Right renal cortex interstitium (tissue), 3 donors: ENCODE measurements around the gene LDLRAP1. TPM values are rescaled to one million over a fixed set of nuclear protein-coding genes. Genes with fewer than 3 reads are reported as not detected.
"Not testable (repeated sequence)": the region's sequence is repeated elsewhere in the genome, so short reads cannot be mapped to it uniquely, and the experiment has no call there.

Source experiments
- DNase-seq, 3 donors: peaks; one replicate each; pipeline ENCODE4 v3.0.0-alpha.2; 2013; ENCODE audit warnings: low read depth in 3 of 3, low spot score in 2 of 3
- polyA plus RNA-seq, 3 donors: library from polyadenylated mRNA; unstranded; fragments of 120-200 nt; gene quantifications; one replicate each; pipeline ENCODE4 v1.2.1, GENCODE V29; 2013; ENCODE audit not compliant: insufficient read length in 3 of 3

The LDLRAP1 gene
- polyA plus RNA-seq, 3 donors, result 11.1 to 12.9 (median 12.2) TPM

GRCh38 chr1:25599969-25600610, 56.7 kb downstream of the LDLRAP1 start:
- no peak for DNase-seq

GRCh38 chr1:25600971-25601699, 57.7 kb downstream of the LDLRAP1 start:
- not testable (repeated sequence) for DNase-seq

DNA sequence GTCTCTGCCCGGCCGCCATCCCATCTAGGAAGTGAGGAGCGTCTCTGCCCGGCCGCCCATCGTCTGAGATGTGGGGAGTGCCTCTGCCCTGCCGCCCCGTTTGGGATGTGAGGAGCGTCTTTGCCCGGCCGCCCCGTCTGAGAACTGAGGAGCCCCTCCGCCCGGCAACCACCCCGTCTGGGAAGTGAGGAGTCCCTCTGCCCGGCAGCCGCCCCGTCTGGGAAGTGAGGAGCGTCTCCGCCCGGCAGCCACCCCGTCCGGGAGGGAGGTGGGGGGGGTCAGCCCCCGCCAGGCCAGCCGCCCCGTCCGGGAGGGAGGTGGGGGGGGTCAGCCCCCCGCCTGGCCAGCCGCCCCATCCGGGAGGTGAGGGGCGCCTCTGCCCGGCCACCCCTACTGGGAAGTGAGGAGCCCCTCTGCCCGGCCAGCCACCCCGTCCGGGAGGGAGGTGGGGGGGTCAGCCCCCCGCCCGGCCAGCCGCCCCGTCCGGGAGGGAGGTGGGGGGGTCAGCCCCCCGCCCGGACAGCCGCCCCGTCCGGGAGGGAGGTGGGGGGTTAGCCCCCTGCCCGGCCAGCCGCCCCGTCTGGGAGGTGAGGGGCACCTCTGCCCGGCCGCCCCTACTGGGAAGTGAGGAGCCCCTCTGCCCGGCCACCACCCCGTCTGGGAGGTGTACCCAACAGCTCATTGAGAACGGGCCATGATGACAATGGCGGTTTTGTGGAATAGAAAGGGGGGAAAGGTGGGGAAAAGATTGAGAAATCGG, 60.6 kb downstream of the LDLRAP1 start:
- DNase-seq, result not testable (repeated sequence)

DNA sequence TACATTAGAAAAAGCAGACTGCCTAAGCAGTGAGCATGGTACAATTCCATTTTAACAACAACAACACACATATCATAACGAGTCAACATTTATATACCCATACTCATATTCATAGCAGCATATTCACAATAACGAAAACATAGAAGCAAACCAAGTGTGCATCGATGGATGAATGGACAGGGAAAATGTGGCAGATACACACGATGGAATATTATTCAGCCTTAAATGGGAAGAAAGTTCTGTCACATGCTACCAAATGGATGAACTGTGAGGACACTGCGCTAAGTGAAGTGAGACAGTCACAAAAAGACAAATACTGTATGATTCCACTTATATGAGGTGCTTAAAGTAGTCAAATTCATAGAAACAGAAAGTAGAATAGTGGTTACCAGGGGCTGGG, 63.7 kb downstream of the LDLRAP1 start:
- no peak for DNase-seq

DNA sequence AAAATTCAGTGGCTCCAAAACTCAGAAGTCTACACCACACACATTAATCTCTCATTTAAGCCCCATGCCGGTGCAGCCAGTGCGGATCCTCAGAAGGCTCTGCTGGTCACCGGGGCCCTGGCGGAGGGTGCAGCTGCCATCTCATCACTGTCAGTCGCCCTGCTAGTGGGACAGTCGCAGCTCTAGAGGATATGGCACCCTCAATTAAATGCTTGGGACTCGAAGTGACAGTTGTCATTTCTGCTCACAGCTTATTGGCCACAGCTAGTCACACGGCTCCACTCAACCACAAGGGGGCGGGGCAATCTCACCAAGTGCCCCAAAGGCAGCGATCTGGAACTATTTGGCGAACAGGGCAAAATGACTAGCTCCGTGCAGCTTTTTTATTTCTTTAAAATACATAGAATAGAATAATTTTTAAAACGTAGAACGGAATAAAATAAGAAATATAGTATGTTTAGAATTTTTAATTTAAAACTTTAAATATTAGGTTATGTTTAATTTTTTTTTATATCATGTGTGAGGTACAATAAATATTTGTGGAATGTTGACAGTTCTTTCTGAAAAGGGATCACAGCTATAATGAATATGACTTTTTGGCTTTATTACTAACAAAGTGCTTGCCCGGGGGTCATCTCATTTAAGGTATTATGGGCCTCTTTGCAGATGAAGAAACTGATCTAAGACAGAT, 65.2 kb downstream of the LDLRAP1 start:
- DNase-seq, result peak in 1 of 3 donors; percentile 51

DNA sequence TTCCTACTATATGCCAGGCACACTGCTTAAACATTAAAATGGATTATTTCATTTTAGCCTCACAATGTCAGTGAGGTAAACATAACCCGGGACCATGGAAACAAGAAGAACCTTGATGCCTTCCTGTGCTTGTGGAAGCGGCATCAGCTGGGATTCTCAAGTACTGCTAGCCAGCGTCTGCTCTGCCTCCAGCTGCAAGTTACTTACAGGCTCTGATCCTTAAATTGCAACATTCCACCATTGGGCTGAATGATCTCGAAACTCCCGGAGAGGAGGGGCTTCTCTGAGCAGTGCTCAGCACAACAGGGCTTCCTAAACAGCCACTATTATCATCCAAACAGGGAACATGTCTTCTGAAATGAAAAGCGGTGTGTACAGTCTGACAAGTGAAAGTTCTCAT, 66.5 kb downstream of the LDLRAP1 start:
- no peak for DNase-seq

DNA sequence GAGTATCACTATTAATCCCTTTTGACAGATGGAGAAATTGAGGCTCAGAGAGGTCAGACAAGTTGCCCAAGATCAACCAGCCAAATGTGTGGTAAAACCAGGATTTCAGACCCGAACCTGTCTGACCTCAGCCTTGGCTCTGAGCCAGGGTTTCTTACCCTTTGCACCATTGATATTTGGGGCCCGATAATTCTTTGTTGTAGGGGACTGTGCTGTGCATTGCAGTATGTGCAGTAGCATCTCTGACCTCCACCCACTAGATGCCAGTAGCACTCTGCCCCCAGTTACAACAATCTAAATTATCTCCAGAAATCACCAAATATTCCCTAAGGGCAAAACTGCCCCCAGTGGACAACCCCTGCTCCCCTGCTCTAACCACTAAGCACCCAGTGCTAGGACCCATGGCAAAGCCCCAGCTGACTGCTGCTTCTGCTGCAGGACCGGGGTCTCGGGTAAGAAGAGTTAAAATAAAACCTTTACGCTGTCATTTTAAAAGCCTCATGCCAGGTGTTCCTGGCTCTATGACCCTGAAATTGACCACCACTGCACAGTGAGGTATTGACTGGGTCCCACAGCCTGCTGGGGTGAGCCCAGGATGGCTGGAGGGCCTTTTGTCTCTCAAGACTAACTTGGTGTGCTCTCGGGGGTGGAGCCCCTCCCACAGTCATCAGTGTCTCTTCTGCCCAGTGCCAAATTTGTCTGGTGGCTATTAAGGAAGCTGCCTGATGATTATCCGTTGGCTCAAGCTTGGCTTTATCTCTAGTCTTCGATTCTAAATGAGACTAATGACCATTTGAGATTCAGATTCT, 67.6 kb downstream of the LDLRAP1 start:
- no peak for DNase-seq

DNA sequence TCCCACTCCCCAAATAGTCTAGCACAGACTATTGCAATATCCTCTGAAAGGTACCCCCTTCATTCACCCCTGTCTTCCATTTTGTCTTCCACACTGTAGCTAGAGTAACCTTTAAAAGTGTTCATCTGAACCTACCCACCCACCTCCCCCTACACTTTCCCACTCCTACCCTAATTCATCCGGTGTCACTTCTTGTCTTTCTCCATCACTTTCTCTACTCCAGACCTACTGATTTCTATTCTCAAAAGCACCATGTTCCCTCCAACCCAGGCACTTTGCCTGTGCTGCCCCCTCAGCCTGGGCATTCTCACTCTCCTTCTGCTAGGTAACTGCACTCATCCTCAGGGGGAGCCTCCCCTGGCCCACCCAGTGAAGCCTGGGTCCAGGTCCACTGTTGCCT, 68.4 kb downstream of the LDLRAP1 start:
- no peak for DNase-seq

- no peak for DNase-seq
Measured at GRCh38 chr1:25612421-25612820, 69.0 kb downstream of the LDLRAP1 start.

GRCh38 chr1:25613091-25613490, 69.7 kb downstream of the LDLRAP1 start:
- no peak for DNase-seq

- DNase-seq, result no peak
Measured at GRCh38 chr1:25614501-25615171, 71.2 kb downstream of the LDLRAP1 start.

- no peak for DNase-seq
Measured at GRCh38 chr1:25615172-25615541, 71.8 kb downstream of the LDLRAP1 start.

DNA sequence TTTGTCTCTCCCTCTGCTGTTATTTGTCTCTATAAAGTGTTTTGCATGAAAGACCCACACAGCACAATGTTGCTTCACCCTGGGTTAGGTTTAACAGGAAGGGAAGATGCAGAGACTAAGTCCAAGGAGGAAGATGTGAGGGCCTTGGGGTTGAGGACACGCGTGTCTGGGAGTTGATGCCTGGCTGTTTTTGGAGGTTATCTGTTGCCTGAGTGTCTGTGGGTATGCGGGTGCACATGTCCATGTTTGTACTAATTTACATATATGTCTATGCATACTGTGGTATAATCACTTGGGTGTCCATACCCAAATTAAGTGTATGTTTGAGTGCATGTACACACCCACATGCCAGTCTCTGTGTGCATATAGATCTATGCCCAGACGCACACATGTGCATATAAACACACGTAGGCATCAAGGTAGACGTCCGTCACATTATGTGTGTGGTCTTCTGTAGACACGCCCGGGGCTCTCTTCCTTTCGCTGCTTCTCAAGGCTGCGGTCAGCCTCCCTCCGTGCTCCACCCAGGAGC, 72.2 kb downstream of the LDLRAP1 start:
- no peak for DNase-seq

- DNase-seq, result peak in 2 of 3 donors; percentile 65 to 75
Measured at GRCh38 chr1:25616095-25616986, 72.9 kb downstream of the LDLRAP1 start, which contains the start of gene MAN1C1. Gene MAN1C1, plus strand, starts transcription at chr1:25616791. Its CDS starts 1,007 bp downstream, at chr1:25617798.

- DNase-seq, result no peak
Measured at GRCh38 chr1:25616987-25617624, 73.7 kb downstream of the LDLRAP1 start.

DNA sequence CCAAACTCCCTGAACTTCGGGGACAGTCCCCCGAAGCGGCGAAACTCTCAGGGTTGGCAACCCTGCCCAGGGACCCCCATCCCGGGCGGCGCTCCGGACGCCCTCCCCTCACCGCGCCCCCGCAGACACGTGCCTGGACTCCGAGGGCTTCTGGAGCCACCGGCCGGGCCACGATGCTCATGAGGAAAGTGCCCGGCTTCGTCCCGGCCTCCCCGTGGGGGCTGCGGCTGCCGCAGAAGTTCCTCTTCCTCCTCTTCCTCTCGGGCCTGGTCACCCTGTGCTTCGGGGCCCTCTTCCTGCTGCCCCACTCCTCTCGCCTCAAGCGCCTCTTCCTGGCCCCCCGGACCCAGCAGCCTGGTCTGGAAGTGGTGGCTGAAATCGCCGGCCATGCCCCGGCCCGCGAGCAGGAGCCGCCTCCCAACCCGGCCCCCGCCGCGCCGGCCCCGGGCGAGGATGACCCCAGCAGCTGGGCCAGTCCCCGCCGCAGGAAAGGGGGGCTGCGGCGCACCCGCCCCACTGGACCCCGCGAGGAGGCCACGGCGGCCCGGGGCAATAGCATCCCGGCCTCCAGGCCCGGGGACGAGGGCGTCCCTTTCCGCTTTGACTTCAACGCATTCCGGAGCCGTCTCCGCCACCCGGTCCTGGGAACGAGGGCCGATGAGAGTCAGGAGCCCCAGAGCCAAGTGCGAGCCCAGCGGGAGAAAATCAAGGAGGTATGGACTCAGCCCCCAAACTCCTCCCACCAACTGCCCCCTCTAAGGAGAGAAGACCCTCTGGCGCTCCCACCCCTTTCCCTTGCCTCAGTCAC, 74.4 kb downstream of the LDLRAP1 start:
- no peak for DNase-seq

GRCh38 chr1:25618433-25618808, 75.0 kb downstream of the LDLRAP1 start:
- no peak for DNase-seq
